ENCODE data around the gene CKAP2.
A peak's percentile ranks its signal among the peaks of the same experiment; 100 is the strongest.
"Not testable (repeated sequence)": the region's sequence is repeated elsewhere in the genome, so short reads cannot be mapped to it uniquely, and the experiment has no call there.

The CKAP2 gene, protein sequence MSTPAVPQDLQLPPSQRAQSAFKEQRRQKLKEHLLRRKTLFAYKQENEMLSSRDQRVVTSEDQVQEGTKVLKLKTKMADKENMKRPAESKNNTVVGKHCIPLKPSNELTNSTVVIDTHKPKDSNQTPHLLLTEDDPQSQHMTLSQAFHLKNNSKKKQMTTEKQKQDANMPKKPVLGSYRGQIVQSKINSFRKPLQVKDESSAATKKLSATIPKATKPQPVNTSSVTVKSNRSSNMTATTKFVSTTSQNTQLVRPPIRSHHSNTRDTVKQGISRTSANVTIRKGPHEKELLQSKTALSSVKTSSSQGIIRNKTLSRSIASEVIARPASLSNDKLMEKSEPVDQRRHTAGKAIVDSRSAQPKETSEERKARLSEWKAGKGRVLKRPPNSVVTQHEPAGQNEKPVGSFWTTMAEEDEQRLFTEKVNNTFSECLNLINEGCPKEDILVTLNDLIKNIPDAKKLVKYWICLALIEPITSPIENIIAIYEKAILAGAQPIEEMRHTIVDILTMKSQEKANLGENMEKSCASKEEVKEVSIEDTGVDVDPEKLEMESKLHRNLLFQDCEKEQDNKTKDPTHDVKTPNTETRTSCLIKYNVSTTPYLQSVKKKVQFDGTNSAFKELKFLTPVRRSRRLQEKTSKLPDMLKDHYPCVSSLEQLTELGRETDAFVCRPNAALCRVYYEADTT

DNA sequence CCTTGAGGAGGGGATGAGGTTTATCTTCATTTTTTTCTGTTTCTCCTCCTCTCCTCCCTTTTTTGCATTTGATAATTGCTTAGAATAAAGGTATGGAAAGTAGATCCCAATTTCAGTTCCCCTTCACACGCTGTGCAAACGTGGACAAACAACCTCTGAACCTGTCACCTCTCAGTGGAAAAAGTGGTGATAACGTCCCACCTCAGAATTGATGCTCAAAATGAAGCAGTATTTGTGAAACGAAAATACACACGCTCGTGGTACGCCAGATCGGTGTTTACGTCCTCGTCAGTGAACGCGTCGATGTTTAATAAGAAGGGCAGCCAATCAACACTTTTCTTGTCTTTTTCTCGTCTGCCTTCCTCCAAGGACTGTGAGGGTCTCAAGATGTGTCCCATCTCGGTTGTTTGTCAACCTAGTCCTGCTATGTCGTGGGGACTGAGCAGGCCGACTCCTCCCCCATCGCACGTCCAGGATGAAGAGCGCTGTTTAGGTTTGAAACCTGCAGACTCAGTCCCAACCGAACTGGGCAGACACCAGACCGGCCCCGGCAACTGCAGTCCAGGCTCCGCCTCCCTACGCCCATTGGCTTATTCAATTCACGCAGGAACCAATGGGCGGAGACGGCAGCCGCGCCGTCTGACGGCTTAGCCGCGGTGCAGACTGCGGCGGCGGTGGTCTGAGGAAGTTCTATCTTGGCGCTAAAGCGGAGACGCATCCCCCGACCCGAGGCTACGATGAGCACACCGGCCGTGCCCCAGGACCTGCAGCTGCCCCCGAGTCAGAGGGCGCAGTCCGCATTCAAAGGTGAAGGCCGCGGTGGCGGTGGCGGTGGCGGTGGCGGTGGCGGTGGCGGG lies at the start of gene CKAP2:
Gene CKAP2, plus strand, starts transcription at position 659 of the 857 bp plus-strand sequence. Its CDS starts 79 bp downstream, at position 738.
- DNase-seq (ENCODE audit: low read depth in 2 of 3, low spot score in 2 of 3), result peak; percentile 71 to 84 (median 81)

DNA sequence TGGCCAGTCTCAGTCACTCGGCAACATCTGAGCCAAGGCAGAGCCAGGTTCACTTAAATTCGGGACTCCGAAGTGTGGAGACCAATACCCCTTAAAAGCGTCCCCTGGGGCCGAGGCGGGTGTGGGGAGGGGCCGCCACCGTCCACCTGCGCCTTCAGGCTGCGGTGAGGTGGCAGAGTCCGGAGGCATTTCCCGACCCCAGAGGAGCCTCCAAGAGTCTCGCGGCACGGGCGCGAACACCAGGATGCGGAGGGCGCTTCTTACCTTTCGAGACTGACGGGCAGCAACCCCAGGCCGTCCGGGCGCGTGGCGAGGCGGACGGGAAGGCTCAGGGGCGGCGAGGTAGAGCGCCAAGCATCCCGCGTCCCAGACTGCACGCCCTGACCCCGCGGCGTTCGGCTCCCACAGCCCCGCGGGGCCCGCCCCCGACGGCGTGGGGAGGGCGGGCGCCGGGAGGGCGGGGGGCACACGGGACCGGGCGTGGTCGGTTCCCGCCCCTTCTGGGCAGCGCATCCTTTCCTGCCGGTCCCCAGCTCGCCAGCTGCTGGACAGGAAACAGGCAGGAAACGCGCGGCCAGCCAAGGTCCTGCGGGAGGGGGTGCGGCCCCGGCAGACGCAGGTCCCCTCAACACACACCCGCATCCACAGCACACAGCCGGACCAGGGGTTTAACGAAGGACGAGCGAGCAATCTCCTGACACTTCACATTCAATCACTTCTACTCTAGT lies 49.3 kb upstream of the CKAP2 start, which contains the start of gene THSD1:
Gene THSD1, minus strand, starts transcription at position 406 of the 728 bp plus-strand sequence. CDS start 3,572 bp downstream, outside the sequence.
- DNase-seq (ENCODE audit: low read depth in 2 of 3, low spot score in 2 of 3), result peak in 1 of 3 experiments; percentile 1

DNA sequence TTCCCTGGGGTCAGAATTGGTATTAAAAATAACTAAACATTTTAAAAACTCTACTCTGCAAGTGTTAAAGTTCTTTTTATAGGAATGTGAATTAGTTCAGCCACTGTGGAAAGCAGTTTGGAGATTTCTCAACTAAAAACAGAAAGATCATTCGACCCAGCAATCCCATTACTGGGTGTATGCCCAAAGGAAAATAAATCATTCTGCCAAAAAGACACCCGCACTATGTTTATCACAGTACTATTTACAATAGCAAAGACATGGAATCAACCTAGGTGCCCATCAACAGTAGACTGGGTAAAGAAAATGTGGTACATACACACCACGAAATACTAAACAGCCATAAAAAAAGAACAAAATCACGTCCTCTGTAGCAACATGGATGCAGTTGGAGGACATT lies 48.6 kb upstream of the CKAP2 start:
- no peak for DNase-seq (ENCODE audit: low read depth in 2 of 3, low spot score in 2 of 3)

DNA sequence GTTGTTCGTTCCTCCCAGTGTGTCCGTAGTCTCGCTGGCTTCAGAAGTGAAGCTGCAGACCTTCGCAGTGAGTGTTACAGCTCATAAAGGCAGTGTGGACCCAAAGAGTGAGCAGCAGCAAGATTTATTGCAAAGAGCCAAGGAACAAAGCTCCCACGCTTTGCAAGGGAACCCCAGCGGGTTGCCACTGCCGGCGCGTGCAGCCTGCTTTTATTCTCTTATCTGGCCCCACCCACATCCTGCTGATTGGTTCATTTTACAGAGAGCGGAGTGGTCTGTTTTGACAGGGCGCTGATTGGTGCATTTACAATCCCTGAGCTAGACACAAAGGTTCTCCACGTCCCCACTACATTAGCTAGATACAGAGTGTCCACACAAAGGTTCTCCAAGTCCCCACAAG lies 47.8 kb upstream of the CKAP2 start:
- not testable (repeated sequence) for DNase-seq (ENCODE audit: low read depth in 2 of 3, low spot score in 2 of 3)

DNA sequence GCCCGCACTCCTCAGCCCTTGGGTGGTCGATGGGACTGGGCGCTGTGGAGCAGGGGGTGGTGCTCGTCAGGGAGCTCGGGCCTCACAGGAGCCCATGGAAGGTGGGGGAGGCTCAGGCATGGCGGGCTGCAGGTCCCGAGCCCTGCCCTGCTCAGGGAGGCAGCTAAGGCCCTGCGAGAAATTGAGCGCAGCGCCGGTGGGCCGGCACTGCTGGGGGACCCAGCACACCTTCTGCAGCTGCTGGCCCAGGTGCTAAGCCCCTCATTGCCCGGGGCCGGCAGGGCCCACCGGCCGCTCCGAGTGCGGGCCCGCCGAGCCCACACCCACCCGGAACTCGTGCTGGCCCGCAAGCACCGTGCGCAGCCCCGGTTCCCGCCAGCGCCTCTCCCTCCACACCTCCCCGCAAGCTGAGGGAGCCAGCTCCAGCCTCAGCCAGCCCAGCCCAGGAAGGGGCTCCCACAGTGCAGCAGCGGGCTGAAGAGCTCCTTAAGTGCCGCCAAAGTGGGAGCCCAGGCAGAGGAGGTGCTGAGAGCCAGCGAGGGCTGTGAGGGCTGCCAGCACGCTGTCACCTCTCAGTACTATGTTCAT lies 47.1 kb upstream of the CKAP2 start:
- not testable (repeated sequence) for DNase-seq (ENCODE audit: low read depth in 2 of 3, low spot score in 2 of 3)

DNA sequence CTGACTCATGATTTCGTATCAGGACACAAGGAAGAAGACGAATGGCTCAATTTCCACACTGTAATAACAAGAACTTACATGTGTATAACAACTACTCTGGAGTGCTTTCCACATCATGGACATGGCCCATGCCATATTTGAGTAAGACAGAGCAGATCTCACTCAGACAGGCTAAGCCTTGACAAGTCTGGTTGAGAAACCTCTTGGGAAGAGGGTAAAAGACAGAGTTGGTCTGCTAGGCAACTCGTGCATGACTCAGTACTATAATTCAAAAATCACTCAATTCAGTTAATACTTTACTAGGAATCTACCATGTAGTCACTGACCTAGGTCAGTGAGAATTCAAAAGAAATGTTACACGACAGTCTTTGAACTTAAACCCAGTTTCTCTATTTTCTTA lies 43.6 kb upstream of the CKAP2 start:
- DNase-seq (ENCODE audit: low read depth in 2 of 3, low spot score in 2 of 3), result no peak

DNA sequence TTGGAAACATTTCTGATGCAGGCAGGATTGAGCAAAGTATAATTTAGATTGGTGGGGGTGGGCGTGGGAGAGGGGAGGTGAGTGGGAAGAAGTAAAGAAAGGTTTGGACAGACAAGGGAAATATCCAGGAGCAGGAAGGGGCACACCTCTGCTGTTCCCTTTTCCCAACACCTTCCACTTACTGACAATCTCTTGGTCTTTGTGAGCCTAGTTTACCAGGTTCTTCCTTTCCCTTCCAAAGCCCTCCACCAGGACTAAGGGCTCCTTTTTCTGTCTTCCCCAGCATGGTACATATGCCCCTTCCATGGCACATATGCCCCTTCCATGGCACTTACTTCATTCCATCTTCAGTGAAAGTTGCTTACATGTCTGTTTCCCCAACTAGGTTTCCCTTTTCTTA lies 43.1 kb upstream of the CKAP2 start:
- DNase-seq (ENCODE audit: low read depth in 2 of 3, low spot score in 2 of 3), result no peak

DNA sequence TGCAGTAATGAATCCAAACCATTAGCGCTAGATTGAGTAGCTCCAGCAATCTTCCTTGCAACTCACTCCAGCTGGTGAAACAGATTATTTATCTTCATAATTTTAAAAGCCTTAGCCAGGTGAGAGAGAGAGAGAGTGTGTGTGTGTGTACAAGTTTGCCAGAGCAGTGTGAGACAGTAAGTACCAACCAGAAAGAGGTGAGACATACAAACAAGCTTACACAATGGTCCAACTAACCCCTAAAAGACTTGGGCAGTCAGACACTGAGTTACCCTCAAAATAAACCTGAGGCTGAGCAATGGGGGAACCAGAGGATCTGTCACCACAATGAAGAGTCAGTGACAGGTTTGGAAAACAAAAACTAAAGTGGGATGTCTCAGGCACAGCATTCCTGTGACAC lies 41.2 kb upstream of the CKAP2 start:
- DNase-seq (ENCODE audit: low read depth in 2 of 3, low spot score in 2 of 3), result no peak

DNA sequence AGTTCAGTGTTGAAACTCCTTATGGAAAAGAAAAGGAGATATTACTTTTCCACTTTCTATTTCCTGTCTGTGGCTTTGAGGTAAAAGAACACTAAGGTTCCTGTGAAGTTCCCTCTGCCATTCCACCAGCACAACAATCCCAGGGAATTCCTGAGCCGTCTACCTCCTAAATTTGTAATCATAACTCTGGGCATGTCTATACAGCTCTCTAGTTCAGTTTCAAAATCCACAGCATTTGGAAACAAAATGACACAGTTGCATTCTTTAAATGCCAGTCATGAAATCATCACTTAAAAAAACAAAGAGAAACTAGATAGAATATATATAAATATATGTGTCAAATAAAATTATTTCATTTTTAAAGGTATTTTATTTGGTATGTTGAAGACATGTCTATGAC lies 40.3 kb upstream of the CKAP2 start:
- DNase-seq (ENCODE audit: low read depth in 2 of 3, low spot score in 2 of 3), result no peak

DNA sequence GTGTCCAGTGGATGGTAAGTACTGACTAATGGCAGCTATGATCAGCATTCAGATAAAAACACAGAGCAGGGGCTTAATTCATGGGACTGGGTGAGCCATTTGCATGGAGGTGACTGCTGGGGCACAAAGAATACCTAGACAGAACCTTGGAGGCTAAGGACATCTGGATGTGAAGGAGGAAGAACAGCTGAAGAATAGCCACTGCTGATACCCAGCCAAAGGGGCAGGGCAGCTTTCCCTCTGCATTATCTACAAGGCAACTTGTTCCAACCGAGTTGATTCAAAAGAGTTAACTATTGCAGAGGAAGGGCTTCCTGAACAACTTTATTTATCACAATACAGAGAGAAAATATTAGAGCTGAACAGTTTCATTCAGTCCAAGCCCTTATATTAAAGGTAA lies 36.2 kb upstream of the CKAP2 start:
- DNase-seq (ENCODE audit: low read depth in 2 of 3, low spot score in 2 of 3), result no peak

DNA sequence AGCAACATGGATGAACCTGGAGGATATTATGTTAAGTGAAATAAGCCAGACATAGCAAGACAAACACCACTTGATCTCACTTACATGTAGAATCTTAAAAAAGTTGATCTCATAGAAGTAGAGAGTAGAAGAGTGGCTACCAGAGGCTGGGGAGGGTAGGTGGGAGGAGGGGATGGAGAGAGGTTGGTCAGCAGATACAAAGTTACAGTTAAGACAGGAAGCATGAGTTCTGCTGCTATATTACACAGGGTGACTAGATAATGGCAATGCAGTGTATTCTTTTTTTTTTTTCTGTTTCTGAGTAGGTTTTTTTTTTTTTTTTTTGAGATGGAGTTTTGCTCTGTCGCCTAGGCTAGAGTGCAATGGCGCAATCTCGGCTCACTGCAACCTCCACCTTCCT lies 34.1 kb upstream of the CKAP2 start:
- DNase-seq (ENCODE audit: low read depth in 2 of 3, low spot score in 2 of 3), result no peak

DNA sequence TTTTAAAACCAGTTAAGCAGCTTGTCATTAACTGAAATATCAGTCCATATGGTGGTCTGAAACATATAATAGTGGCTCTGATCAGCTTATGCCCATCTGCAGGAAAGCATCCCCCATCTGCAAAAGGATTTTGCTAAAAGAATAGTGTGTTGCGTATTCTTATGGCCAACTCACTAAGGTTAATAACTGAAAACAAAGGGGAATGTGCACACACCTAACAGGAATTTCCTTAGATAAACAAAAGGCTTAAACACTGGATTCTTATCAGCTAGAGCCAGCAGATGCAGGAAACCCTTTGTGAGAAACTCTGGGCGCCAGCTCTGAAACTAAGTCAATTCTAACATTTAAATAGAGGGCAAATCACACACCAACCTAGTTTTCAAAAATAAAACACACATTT lies 27.0 kb upstream of the CKAP2 start:
- no peak for DNase-seq (ENCODE audit: low read depth in 2 of 3, low spot score in 2 of 3)

DNA sequence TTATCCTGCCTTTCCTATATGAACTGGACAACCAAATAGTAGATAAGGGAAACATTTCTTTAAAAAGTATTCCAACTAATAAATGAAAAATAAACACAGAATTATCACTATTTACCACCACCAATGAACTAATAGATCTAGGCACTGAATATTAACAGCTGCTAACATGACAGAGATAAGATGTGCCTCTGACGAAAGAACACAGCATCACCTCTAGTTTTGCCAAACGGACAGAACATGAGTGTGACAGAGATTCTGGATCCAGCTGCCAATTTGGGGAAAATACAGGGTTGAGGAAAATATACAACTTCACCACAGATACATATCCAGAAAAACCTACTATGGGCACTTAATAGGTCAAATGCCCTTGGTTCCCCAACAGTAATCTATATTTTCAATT lies 22.8 kb upstream of the CKAP2 start:
- DNase-seq (ENCODE audit: low read depth in 2 of 3, low spot score in 2 of 3), result no peak

DNA sequence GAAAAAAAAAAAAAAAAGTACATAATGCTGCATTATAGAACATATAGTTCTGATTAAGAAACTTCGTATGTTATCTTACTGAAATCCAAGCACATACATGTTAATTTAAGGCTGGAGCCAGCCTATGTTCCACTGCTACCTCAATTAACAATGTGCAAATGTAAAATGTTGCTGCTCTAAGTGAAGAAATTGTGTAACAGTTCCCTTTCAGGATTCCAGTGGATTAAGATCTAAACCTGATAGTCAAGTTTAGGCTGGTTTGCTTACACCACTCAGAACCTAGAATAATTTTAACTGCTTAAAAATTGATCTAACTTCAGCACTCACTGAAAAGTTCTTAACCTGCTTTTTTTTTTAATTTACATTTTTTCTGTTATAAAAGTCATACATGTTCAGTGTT lies 9.0 kb upstream of the CKAP2 start:
- no peak for DNase-seq (ENCODE audit: low read depth in 2 of 3, low spot score in 2 of 3)

DNA sequence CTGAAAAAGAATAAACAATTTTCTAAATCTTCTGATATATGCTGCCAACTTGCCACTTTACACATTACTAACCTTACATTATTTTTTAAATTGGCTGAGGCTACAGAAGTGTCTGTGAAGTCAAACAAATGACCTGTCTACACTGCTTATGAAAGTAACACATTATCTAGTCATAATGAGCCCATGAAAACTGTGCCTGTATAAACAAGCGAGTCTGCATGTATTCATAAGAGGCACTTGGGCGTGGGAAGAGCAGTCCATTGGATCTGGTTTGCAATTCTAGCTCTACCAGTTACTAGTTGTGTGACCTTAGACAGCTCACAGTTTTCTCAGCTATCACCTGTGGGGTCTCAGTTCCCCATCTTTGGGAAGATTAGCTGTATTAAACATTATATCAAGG lies 7.9 kb upstream of the CKAP2 start:
- no peak for DNase-seq (ENCODE audit: low read depth in 2 of 3, low spot score in 2 of 3)

DNA sequence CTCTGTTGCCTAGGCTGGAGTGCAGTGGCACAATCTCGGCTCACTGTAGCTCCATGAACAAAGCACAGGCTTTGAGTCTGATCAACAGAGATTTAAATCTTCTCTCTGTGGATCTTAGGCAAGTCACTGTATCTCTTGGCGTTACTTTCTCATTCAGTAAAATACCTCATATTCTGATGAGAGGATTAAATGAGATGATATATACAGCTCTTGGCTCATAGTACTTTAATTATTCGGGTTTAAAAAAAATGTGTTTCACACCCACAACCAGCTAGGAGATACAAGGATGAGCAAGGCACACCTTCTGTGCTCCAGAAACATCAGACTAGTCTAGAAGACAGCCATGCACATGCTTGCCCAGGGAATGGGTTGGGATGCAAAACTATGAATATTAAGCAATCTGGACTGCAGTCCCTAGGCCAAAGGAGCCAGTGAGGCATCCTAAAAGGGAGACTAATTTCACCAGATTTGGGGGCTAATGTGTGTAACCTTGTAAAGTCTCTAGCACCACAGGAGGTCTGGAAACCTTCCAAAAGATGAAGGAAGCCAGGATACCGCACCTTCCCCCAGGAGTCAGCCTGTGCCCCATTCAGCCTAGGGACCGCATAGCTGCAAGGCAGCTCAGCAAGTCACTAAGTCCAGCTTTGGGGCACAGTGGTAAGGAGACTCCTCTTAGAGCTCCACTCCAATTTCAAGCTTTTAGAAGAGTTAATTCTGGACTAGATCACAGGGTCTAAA lies 7.3 kb upstream of the CKAP2 start:
- DNase-seq (ENCODE audit: low read depth in 2 of 3, low spot score in 2 of 3), result no peak

DNA sequence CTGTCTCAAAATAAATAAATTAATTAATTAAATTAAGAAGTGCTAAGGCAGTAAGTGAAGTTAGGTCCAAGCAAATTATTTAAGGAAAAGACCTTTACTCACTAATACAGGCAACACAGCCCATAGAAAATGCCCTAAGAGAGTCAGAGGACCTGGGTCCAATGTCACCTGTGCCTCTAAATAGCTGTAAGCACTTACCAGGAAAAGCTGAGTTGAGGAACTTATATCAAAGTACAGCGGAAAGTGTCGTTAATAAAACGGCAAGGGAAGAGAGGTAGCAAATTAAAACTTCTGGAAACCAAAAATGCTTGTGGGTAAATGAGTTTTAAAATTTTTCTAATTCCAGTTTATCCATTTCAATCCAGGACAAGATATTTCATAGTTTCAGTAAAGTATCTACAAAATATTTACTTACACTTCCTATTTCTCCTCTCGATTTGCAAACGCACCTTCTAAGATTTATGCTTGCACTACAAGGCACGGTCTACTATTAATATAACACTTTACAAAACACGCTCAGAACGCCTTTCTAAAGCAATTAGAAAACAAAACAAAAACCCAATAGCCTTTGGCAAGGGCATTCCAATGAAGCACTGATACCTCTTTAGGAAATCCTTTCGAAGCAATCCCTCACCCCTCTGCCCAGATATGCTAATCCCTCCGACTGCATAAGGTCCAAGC lies 5.8 kb upstream of the CKAP2 start:
- DNase-seq (ENCODE audit: low read depth in 2 of 3, low spot score in 2 of 3), result no peak

DNA sequence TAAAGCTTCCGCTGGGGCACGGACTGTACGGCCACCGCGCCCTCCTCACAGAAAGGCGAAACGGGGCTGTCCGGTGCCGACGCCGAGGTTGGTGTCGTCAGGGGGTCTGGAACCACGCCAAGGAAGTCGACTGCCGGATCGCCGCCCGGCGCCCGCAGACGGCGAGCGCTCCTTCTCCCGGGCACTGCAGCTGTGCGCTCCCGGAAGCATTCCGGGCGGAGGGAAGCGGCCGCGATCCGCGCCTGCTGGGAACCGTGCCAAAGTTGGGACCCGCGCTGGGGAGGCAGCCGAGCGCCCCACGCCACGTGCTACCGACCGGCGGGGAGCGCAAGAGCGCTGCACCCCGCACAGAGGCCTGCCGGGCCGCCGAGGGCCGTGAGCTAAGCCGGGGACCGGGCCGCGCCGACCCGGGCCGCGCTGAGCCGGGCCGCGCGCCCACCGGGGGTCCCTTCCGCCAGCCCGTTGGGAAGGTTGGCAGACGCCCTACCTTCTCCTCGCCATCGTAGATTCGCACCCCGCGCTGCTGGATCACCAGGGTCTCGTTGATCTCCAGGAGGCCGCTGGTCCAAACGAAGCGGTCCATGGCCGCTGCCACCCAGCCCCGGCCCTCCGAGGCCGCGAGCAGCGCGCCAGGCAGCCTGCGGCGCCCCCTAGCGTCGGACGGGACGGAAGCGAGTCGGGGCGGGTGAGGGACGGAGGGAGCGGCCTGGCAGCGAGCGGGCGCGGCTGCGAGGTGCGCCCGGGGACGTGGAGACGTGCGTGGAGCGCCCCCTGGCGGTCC lies 5.1 kb upstream of the CKAP2 start, which contains the start of gene VPS36:
Gene VPS36, minus strand, starts transcription at position 623 of the 781 bp plus-strand sequence. Its CDS starts 40 bp downstream, at position 583.
- peak; percentile 93 to 95 (median 94) for DNase-seq (ENCODE audit: low read depth in 2 of 3, low spot score in 2 of 3)

All from activated CD8-positive, alpha-beta memory T cell treated with anti-CD3 and anti-CD28 coated beads for 48 hours (primary cell).